OCI-LY1 (cell line): ENCODE results near the gene COMMD1.

Source experiments
- EZH2 ChIP-seq: fragments of 200-600 bp; sonication (generic), shearing (Covaris generic); IDR thresholded peaks from 2 replicates; pipeline ENCODE4 v1.8.0; 2017; ENCODE audit warnings: borderline replicate concordance, mixed run types, mild to moderate bottlenecking, antibody characterized with exemption, low read length, moderate library complexity, mixed read lengths
- TF ChIP-seq, protein P1 (sequence below): fragments of 200-600 bp; sonication (generic), shearing (Covaris generic); IDR thresholded peaks from 2 replicates; pipeline ENCODE4 v1.5.1; 2017; ENCODE audit warnings: mild to moderate bottlenecking, antibody characterized with exemption, low read length, moderate library complexity, mixed read lengths

DNA sequence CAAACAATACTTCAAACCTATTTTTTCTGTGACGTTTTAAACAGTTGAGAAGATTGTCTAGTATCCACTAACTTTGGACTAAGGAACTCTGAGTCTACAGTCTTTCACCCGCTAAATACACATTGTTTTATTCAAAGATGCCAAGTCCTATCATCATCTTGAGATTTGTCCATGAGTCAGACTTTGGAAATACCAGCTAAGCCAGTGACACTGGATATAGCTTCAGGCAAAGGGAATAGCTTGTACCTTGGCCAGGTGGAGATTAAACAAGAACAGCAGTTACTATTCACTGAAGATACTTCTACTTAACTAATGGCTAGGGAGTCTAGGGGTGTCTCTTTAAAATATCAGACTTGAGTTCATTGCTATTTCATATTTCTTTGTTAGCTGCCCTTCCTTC is 137.5 kb downstream of the COMMD1 start:
- TF ChIP-seq, protein P1, sequence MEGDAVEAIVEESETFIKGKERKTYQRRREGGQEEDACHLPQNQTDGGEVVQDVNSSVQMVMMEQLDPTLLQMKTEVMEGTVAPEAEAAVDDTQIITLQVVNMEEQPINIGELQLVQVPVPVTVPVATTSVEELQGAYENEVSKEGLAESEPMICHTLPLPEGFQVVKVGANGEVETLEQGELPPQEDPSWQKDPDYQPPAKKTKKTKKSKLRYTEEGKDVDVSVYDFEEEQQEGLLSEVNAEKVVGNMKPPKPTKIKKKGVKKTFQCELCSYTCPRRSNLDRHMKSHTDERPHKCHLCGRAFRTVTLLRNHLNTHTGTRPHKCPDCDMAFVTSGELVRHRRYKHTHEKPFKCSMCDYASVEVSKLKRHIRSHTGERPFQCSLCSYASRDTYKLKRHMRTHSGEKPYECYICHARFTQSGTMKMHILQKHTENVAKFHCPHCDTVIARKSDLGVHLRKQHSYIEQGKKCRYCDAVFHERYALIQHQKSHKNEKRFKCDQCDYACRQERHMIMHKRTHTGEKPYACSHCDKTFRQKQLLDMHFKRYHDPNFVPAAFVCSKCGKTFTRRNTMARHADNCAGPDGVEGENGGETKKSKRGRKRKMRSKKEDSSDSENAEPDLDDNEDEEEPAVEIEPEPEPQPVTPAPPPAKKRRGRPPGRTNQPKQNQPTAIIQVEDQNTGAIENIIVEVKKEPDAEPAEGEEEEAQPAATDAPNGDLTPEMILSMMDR: no peak
- no peak for TF ChIP-seq EZH2
